Activated CD8-positive, alpha-beta memory T cell treated with anti-CD3 and anti-CD28 coated beads for 48 hours (primary cell): Measurements from ENCODE around the gene RAVER1.
A peak's percentile ranks its signal among the peaks of the same experiment; 100 is the strongest.
"Not testable (repeated sequence)": the region's sequence is repeated elsewhere in the genome, so short reads cannot be mapped to it uniquely, and the experiment has no call there.

Source experiments
- DNase-seq, 3 experiments: peaks; one replicate each; pipeline ENCODE4 v3.0.0-alpha.2; 2020; ENCODE audit warnings: low read depth in 2 of 3, low spot score in 2 of 3

The RAVER1 gene

DNA sequence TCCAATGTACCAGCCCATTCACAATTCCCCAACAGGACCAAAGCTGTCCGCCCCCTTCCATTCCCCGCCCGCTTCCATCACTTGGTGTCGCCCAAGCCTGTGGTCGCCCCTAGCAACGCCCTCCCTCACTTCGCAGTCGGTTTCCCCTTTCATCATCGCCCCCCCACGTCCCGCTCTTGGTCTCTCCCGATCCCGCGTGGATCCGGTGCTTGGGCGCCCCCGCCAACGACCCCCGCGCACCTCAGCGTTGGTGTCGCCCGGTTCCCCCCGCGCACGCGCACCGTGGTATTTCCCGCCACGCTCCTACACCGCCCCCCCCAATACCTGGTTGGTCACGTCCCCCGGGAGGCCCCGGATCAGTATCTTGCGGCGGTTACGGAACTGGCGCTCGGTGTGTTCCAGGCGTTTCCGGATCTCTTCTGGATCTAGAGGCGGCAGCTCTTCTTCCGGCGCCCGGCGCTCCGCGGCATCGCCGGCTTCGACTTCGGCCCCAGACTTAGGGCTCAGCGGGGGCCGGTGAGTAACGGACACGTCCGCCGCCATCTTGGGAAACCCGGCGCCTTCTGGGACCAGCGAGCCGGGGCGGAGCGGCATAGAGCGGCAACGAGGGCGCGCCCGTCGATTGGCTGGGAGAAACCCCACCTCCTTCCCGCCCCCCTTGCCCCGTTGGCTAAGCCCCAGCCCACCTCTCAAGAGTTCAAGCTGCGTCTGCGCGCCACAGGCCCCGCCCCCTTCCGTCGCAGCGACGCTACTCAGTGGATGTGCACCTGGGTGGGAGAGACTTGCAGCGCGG lies at the start of gene RAVER1:
TSS of gene RAVER1 (minus strand) at position 565 of the 793 bp plus-strand sequence. CDS start at position 543, 22 bp downstream.
- DNase-seq, result peak; percentile 93 to 95 (median 94)

DNA sequence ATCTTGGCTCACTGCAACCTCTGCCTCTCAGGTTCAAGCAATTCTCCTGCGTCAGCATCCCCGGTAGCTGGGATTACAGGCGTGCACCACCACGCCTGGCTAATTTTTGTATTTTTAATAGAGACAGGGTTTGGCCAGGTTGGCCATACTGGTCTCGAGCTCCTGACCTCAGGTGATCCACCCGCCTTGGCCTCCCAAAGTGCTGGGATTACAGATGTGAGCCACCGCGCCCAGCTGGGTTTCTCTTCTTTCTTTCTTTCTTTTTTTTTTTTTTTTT lies 49.8 kb upstream of the RAVER1 start:
- DNase-seq, result not testable (repeated sequence)

DNA sequence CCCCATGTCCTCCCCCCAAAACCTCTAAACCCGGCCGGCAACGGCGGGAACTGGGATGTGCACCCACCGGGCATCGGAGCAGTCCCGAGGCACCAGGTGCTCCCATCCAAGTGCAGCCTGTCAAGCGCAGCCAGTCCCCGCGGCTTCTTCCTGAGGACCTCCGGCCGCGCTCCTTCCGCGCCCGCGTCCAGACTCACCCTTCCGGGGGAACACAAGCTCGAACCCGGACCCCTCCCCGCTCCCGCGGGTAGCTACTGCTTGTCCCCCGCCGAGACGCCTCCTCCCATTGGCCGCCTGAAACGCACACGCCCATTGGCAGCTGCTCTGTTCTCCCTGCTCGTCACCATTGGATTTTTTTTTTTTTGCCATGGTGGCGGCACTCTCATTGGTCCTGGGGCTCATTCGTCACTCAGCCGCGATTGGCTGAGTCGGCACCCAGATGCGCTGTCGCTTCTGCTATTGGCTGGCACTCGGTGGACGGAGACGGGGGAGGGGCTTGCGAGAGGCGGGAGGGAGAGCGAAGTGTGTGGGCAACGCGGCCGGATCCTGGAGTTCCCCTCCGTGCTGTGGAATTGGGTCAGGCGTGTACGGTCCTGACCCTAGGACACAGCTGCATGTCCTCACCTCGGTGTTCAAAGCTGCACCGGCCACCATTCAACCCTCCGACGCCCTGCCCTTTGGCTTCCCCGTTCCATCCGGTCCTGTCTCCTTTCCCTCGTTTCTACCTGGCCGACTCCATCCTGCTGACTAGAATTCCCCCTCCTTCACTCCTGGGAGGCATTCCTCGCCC lies 47.2 kb upstream of the RAVER1 start, which contains the start of gene TYK2:
TSS of gene TYK2 (minus strand) at position 260 of the 790 bp plus-strand sequence. CDS start 2,166 bp downstream, outside the sequence.
- DNase-seq, result peak; percentile 87 to 97 (median 91)

DNA sequence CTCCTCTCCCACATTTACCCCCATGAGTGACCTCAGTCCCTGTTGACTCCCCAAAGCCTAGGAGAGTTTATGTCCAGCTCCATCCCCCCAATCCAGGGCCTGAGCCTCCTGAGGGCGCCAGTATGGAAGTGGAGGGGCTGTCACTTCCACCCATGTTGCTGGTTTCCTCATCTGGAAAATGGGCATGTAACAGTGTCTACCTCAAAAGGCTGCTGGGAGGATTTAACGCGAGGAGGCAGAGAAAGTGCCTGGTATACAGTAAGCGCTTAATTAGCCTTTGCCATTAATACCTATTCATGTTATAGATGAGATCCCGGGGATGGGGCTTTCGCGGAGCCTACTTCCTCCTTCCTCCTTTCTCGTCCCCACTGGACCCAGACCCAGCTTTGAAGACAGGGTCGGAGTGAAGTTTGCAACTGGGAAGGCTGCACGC lies 46.6 kb upstream of the RAVER1 start:
- no peak for DNase-seq

DNA sequence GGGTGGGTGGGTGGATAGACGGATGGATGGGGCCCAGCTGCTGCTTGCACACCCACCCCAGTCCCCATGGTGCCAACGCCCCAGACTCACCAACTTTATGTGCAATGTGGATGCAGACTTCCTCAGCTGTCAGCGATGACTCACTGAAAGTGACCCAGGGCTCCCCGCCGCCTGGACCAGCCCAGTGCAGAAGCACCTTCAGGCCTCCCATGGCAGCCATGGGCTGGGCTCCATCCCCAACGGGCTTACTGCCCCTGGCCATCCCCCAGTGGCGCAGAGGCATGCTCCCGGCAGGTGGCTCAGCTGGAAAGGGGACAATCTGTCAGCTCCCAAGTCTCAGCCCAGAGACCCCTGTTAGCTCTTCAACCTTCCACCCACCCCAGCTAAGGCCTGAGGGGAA lies 44.8 kb upstream of the RAVER1 start:
- DNase-seq, result no peak

- not testable (repeated sequence) for DNase-seq
Measured at GRCh38 chr19:10377140-10377640, 43.9 kb upstream of the RAVER1 start.

DNA sequence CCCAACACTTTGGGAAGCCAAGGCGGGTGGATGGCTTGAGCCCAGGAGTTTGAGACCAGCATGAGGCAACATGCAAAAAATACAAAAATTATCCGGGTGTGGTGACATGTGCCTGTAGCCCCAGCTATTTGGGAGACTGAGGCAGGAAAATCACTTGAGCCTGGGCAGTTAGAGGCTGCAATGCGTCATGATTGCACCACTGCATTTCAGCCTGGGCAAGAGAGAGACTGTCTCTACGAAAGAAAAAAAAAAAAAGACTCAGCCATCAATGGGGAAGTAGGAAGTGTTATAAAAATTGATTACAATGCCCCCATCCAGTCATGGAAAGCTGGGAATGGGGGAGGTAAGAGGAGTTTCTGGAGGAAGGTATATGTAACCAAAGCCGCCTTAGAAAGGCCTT lies 41.6 kb upstream of the RAVER1 start:
- DNase-seq, result no peak

DNA sequence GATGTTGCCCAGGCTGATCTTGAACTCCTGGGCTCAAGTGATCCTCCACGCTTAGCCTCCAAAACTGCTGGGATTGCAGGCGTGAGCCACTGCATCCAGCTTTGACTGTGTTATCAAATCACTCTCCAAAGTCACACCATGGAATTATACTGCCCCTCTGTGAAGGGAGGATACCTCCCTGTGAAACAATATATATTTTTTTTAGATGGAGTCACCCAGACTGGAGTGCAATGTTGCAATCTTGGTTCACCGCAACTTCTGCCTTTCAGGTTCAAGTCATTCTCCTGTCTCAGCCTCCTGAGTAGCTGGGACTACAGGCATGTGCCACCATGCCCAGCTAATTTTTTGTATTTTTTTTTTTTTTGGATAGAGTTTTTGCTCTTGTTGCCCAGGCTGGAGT lies 39.4 kb upstream of the RAVER1 start:
- no peak for DNase-seq

DNA sequence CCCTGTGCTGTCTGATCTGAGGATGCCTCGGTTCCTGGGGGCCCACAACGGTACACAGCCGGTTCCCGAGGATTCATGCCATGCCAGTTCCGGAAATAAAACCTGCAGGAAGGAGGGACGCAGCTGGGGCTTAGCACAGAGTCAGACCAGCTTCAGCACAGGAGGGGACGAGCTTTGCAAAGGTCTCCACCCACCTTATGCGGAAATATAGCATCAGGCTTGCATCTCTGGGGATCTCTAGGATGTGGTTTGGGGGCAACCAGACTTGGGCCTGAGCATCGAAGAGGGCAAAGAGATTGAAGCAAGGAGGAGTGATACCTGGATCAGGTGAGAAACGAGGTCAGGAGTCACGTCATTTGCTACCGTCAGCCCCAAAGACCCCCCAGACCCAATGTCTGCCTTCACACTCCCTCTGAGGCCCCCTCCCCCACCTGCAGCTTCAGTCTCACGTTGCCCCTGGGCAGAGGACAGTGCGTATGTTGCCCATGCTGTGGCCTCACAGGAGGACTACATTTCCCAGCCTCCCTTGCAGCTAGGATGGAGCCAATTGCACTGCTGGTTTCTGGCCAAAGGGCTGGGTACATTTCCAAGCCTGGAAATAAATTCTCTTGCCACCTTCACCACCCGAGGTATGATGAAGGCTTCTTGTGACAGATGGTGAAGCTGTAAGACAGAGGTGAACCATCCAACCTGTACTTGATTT lies 34.9 kb upstream of the RAVER1 start:
- no peak for DNase-seq

- DNase-seq, result not testable (repeated sequence)
Measured at GRCh38 chr19:10366950-10367512, 33.7 kb upstream of the RAVER1 start.

DNA sequence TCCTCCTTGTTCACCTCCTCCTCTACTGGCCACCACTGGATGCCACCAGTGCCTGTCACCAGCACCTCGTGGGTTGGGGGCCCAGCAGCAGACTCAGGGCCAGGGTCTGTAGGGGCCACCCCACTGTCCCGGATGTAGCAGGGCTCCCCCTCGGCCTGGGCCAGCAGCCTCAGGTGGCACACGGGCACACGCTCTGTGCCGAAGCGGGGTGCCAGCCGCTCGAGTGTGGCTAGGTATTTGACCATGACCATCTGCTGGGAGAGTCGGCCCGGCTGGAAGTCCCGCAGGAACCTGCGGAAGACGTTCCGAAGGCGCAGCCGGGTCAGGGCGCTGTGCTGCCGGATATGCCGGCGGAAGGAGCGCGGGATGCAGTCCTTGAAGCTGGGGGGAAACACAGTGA lies 32.2 kb upstream of the RAVER1 start:
- DNase-seq, result no peak

DNA sequence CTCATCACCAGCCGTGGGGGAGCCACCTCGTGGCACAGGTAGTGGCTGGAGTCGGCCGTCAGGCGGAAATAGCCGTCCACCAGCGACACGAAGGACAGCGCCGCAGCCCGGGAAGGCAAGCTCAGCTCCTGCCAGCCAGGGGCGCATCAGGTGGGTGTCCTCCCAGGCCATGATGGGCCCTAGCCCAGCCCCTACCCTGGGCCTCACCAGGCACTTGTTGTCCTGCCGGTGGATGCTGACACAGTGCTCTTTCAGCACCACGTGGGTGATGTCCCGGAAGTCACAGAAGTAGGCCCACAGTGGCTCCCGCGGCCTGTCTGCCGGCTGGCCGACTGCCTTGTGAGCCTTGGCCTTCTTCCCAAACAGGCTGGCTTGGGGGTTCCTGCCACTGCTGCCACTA lies 31.3 kb upstream of the RAVER1 start:
- no peak for DNase-seq

DNA sequence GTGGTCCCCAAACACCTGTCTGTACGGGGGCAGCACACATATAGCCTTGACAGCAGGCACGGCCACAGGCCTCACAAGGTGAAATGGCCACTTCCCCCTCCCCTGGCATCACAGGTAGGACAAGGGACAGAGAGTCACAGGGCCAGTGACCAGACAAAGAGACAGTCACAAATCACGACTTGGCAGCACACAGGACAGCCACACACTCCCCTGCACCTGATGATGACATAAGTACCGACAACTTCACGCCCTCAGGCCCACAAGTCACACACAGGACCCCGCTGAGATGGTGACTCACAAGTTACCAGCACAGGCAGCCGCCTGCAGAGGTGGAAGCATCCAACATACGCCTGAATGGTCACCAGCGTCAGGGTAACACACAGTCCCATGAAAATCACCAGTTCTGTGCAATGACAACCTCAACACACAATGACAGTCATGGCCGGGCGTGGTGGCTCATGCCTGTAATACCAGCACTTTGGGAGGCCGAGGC lies 30.5 kb upstream of the RAVER1 start:
- no peak for DNase-seq

- no peak for DNase-seq
Measured at GRCh38 chr19:10362259-10362658, 28.9 kb upstream of the RAVER1 start.

- no peak for DNase-seq
Measured at GRCh38 chr19:10361569-10362011, 28.3 kb upstream of the RAVER1 start.

GRCh38 chr19:10356431-10356830 lies 23.1 kb upstream of the RAVER1 start:
- DNase-seq, result no peak

GRCh38 chr19:10353793-10354391 lies 20.6 kb upstream of the RAVER1 start:
- peak in 1 of 3 experiments; percentile 29 for DNase-seq

GRCh38 chr19:10352764-10353671 lies 19.7 kb upstream of the RAVER1 start:
- DNase-seq, result no peak

GRCh38 chr19:10346509-10346908 lies 13.2 kb upstream of the RAVER1 start:
- DNase-seq, result no peak
